H1 (cell line): ENCODE measurements around the gene L3MBTL4. TPM values are rescaled to one million over a fixed set of nuclear protein-coding genes. Genes with fewer than 3 reads are reported as not detected.

Experiments
- BCL11A ChIP-seq, 2 experiments: IDR thresholded peaks; one replicate each; pipeline ENCODE4 v1.6.1; 2011; ENCODE audit warnings: low read depth in 2 of 2, low read length in 2 of 2, mild to moderate bottlenecking in 2 of 2
- EP300 ChIP-seq, 2 experiments: IDR thresholded peaks; 1 replicate in 1 of 2; 2 replicates in 1 of 2; pipeline ENCODE4 v1.6.1; 2011 to 2012; ENCODE audit warnings: low read depth in 2 of 2, low read length in 2 of 2, mild to moderate bottlenecking in 2 of 2, borderline replicate concordance in 1 of 2, inconsistent platforms in 1 of 2, moderate library complexity in 1 of 2
- polyA plus RNA-seq, 7 experiments: library from polyadenylated mRNA; depleted of rRNA in 3 of 7; stranded (reverse) in 5 of 7; unstranded in 2 of 7; fragments of >200 nt in 5 of 7; fragments of 200-250 nt in 2 of 7; gene quantifications; 1 replicate in 5 of 7; 2 replicates in 1 of 7; 4 replicates in 1 of 7; pipeline versions ENCODE4 v1.2.1 to v1.2.3, GENCODE V29; 2011 to 2013; ENCODE audit warnings: missing spikeins in 2 of 7, mixed read lengths in 2 of 7
- total RNA-seq: library from RNA; stranded (reverse); fragmentation: NEBNext Ultra II Directional; extraction: Animal tissue kit (Norgen Biotek cat#: 25700); gene quantifications from 2 replicates; pipeline ENCODE4 v1.2.1, GENCODE V29; 2021

Gene L3MBTL4
- total and polyA plus RNA-seq, 2 of the 8 experiments (the other 6 are each of a cell fraction or from before 2014, with no cell fraction given): 1.0 to 2.1 TPM

GRCh38 chr18:6200204-6200774, 214.4 kb downstream of the L3MBTL4 start (continued):
- TF ChIP-seq EP300 (IDR thresholded peaks at IDR 0.05; ENCODE audit: borderline replicate concordance in 1 of 2, low read depth in 2 of 2, low read length in 2 of 2) (no peak), BCL11A (IDR thresholded peaks at IDR 0.05; ENCODE audit: low read depth in 2 of 2, low read length in 2 of 2) (no peak)
